AG10803 (cell line): Measurements from ENCODE around the gene SLC5A11.
A peak's percentile ranks its signal among the peaks of the same experiment; 100 is the strongest.

Source experiments
- DNase-seq: peaks from one replicate; pipeline ENCODE4 v3.0.0; 2010; ENCODE audit warnings: low read depth
- H3K4me3 ChIP-seq: 2 replicates; pipeline ENCODE4 v1.5.1; 2011; ENCODE audit warnings: mild to moderate bottlenecking, low read length, control low read depth
- TF ChIP-seq, protein P1 (sequence below): conservative IDR thresholded peaks from 2 replicates; pipeline ENCODE4 v1.5.1; 2011; ENCODE audit warnings: mild to moderate bottlenecking, low read length, control low read depth, inconsistent platforms

Gene SLC5A11

DNA sequence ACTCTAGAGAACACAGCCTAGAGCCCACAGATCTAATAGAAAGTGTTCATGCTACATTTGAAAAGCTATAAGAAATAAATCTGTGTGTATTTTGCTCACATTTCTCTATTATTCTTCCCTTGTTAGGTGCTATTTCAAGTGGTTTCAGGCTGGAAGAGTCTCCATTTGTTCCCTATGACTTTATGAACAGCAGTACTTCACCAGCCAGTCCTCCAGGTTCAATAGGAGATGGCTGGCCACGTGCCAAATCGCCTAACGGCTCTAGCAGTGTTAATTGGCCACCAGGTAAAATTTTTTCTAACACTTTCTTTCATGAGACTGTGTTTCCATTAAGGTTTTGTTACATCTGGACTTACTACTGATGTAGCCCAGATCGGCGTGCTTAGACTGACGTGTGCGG lies 30.7 kb upstream of the SLC5A11 start:
- no peak overlapping the region for H3K4me3 ChIP-seq
- TF ChIP-seq, protein P1, sequence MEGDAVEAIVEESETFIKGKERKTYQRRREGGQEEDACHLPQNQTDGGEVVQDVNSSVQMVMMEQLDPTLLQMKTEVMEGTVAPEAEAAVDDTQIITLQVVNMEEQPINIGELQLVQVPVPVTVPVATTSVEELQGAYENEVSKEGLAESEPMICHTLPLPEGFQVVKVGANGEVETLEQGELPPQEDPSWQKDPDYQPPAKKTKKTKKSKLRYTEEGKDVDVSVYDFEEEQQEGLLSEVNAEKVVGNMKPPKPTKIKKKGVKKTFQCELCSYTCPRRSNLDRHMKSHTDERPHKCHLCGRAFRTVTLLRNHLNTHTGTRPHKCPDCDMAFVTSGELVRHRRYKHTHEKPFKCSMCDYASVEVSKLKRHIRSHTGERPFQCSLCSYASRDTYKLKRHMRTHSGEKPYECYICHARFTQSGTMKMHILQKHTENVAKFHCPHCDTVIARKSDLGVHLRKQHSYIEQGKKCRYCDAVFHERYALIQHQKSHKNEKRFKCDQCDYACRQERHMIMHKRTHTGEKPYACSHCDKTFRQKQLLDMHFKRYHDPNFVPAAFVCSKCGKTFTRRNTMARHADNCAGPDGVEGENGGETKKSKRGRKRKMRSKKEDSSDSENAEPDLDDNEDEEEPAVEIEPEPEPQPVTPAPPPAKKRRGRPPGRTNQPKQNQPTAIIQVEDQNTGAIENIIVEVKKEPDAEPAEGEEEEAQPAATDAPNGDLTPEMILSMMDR, result no peak
- no peak for DNase-seq

DNA sequence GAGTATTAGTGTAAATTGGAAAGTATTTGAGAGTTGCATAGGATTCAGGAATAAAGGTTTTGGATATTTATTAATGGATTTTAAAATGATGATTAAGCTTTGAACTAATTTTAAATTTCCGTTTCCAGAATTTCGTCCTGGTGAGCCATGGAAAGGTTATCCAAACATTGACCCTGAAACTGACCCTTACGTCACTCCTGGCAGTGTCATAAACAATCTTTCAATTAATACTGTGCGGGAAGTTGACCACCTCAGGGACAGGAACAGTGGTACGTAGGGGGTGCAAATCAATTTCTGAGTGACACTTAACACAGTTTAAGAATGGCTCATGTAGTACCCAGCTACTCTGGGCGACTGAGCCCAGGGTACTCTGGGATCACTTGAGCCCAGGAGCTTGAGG lies 29.1 kb upstream of the SLC5A11 start:
- no peak overlapping the region for H3K4me3 ChIP-seq
- no peak for DNase-seq
- TF ChIP-seq, protein P1, result no peak

DNA sequence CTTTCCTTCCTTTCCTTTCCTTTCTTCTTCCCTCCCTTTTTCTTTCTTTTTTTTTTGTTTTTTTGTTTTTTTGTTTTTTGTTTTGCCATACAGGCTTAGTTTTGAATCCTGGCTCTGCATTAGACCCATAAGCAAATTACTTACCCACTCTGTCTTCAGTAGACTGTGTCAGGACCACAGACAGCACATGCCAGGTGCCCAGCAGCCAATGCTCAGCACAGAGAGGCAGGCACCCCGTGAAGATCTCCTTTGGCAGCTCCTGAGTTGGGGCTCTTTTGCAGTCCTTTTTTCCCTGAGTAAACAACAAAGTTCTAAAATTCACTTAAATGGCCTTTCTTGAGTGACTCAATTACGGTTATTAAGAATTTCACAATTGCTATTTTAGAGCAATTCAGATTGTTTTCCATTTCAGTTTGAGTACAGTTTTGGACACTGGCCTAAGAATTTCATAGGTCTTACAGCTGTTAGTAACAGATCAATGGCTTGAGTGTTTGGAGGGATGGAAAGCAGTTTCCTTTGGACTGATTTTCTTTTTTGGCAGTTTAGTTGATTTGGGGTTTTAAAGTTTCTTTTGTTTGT lies 26.2 kb upstream of the SLC5A11 start:
- H3K4me3 ChIP-seq, result no peak overlapping the region
- peak; percentile 60 for DNase-seq
- TF ChIP-seq, protein P1, result no peak

DNA sequence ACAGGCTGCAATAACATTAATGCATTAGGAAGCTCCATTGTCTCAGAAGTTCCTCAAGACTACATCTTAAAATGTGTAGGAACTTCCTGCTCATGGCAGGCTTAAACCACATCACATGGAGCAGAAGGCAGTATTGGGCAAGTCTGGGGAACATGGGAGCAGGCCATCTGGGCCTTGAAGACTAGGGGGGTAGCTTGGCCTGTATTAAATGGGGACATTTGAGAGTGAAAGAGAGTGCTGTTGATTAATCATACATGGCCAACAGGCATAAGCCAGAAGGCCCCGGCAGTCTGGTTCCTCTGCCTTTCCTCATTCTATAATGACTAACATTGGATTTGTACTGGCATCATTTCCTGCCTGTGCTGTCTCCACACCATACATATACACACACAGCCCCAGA lies 25.2 kb upstream of the SLC5A11 start:
- DNase-seq, result peak; percentile 23
- TF ChIP-seq, protein P1, result no peak
- H3K4me3 ChIP-seq, result no peak overlapping the region

DNA sequence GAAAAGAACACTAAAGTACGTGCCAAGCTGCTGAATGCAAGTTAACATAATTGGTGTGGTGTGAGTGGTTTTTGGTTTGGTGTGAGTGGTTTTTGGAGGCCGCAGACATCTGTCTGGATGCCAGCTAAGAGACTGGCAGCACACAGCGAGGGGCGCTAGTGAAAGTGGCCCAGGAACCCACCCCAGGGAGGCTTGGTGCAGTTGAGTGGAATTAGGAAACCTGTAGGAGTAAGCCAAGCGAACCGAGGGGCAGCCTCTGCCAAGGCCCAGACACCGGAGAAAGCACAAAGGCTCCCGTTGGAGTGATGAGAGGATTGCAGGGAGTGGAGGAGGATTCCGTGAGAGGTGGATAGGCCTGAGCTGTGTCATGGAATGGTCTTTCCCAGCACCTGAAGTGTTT lies 24.6 kb upstream of the SLC5A11 start:
- no peak overlapping the region for H3K4me3 ChIP-seq
- DNase-seq, result no peak
- TF ChIP-seq, protein P1, result no peak

DNA sequence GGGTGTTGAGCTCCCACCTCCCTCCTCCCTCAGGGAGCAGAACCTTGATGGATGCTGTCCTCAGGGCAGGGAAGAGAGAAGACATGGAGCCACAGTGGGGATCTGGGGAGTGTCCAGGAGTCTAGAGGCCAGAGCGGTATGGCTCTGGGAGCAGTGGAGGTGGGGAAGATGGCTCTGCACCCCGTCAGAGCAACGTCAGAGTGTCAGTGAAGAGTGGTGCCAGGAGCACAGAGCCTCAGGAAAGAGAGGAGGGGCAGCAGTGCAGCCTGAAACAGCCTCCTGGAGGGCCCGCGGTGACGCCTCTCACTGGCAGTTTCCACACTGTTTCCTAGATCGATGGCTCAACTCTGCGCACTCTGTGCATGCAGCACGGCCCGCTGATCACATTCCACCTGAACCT lies 23.2 kb upstream of the SLC5A11 start:
- TF ChIP-seq, protein P1, result no peak
- H3K4me3 ChIP-seq, result no peak overlapping the region
- no peak for DNase-seq

DNA sequence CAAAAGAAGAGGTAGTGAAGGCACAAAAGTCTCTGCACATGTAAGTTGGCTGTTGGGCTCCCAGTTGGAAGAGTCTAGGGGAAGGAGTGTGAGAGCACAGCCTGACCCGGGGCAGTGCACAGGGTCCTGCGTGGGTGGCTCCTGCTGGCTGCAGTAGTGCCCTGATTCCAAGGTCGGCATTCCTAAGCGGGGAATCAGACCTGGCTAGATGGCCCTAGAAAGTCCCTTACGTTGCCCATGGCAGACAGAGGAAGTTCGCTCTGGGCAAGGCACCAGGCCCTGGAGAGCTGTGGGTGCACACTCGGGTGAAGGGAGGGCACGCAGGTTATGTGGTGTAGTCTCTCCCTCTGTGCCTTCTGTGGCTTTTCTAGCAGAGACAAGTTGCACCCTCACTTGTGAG lies 22.8 kb upstream of the SLC5A11 start:
- TF ChIP-seq, protein P1, result no peak
- H3K4me3 ChIP-seq, result no peak overlapping the region
- DNase-seq, result no peak
